SJSA1 (cell line): ENCODE results near the gene TLE7. TPM values are rescaled to one million over a fixed set of nuclear protein-coding genes. Genes with fewer than 3 reads are reported as not detected.

Experiments used
- DNase-seq, 2 experiments: peaks; one replicate each; pipeline ENCODE4 v3.0.0-alpha.2; 2015 to 2020; ENCODE audit warnings: low spot score in 2 of 2, low read depth in 1 of 2
- H3K27ac ChIP-seq: fragments of 250-450 bp; sonication (Bioruptor Pico); 2 replicates; pipeline ENCODE4 v1.5.1; 2020; ENCODE audit warnings: mild to moderate bottlenecking, moderate library complexity
- H3K27me3 ChIP-seq: fragments of 250-450 bp; sonication (Bioruptor Pico); replicated peaks from 2 replicates; pipeline ENCODE4 v1.5.1; 2020; ENCODE audit warnings: mild to moderate bottlenecking, moderate library complexity
- H3K36me3 ChIP-seq: fragments of 250-450 bp; sonication (Bioruptor Pico); 2 replicates; pipeline ENCODE4 v1.5.1; 2020; ENCODE audit warnings: mild to moderate bottlenecking
- H3K4me1 ChIP-seq: fragments of 250-450 bp; sonication (Bioruptor Pico); replicated peaks from 2 replicates; pipeline ENCODE4 v1.6.1; 2021; ENCODE audit warnings: mild to moderate bottlenecking
- H3K4me3 ChIP-seq: fragments of 250-450 bp; sonication (Bioruptor Pico); 2 replicates; pipeline ENCODE4 v1.5.1; 2020; ENCODE audit warnings: mild to moderate bottlenecking
- H3K9me3 ChIP-seq: fragments of 250-450 bp; sonication (Bioruptor Pico); replicated peaks from 2 replicates; pipeline ENCODE4 v1.5.1; 2020; ENCODE audit warnings: mild to moderate bottlenecking
- total RNA-seq: library from RNA; depleted of rRNA; stranded (reverse); fragments of >200 nt; shearing (Covaris generic); gene quantifications from 2 replicates; pipeline ENCODE4 v1.2.3, GENCODE V29; 2014

TLE7 gene
- total RNA-seq, 1 experiment from 2014 or later = not detected

- Histone ChIP-seq H3K27ac (no peak overlapping the region), H3K36me3 (no peaks in the 10 kb centered on the region), H3K4me3 (no peak overlapping the region), H3K4me1 (no peaks in the 10 kb centered on the region), H3K9me3 (peaks cover 22% of the 10 kb centered on the region), H3K27me3 (no peaks in the 10 kb centered on the region)
- DNase-seq = no peak
These were observed 2.3 kb downstream of the TLE7 start for GRCh38 chr16:71439523-71439922.

GRCh38 chr16:71436473-71436872 lies 5.4 kb downstream of the TLE7 start:
- Histone ChIP-seq H3K36me3 (no peaks in the 10 kb centered on the region), H3K4me3 (no peak overlapping the region), H3K27me3 (no peaks in the 10 kb centered on the region), H3K27ac (no peak overlapping the region), H3K9me3 (peaks cover 17% of the 10 kb centered on the region), H3K4me1 (no peaks in the 10 kb centered on the region)
- DNase-seq = no peak

- H3K27me3 ChIP-seq = no peaks in the 10 kb centered on the region
- no peak overlapping the region for H3K4me3 ChIP-seq
- no peak overlapping the region for H3K27ac ChIP-seq
- DNase-seq = no peak
- no peaks in the 10 kb centered on the region for H3K36me3 ChIP-seq
- no peaks in the 10 kb centered on the region for H3K4me1 ChIP-seq
- no peaks in the 10 kb centered on the region for H3K9me3 ChIP-seq
These were observed 8.9 kb downstream of the TLE7 start for GRCh38 chr16:71432906-71433305.

- Histone ChIP-seq H3K4me1 (no peaks in the 10 kb centered on the region), H3K36me3 (no peaks in the 10 kb centered on the region)
These were observed 9.9 kb downstream of the TLE7 start for GRCh38 chr16:71431991-71432390.

GRCh38 chr16:71431176-71431575 lies 10.7 kb downstream of the TLE7 start:
- Histone ChIP-seq H3K4me1 (no peaks in the 10 kb centered on the region; the same call in 1 of the 2 replicates), H3K4me3 (no peak overlapping the region), H3K9me3 (peaks cover 2% of the 10 kb centered on the region; the same call in 1 of the 2 replicates), H3K27ac (no peak overlapping the region), H3K36me3 (no peaks in the 10 kb centered on the region), H3K27me3 (peaks cover 6% of the 10 kb centered on the region)
- DNase-seq = no peak

More at GRCh38 chr16:71431991-71432390, 9.9 kb downstream of the TLE7 start:
- Histone ChIP-seq H3K9me3 (no peaks in the 10 kb centered on the region), H3K27ac (no peak overlapping the region), H3K27me3 (peaks cover 4% of the 10 kb centered on the region; the same call in 1 of the 2 replicates), H3K4me3 (no peak overlapping the region)
- no peak for DNase-seq

- Histone ChIP-seq H3K9me3 (peaks cover 5% of the 10 kb centered on the region; the same call in 1 of the 2 replicates), H3K27ac (no peak overlapping the region), H3K27me3 (peaks cover 10% of the 10 kb centered on the region), H3K4me3 (no peak overlapping the region), H3K4me1 (no peaks in the 10 kb centered on the region; the same call in 1 of the 2 replicates), H3K36me3 (no peaks in the 10 kb centered on the region)
- no peak for DNase-seq
These were observed 11.1 kb downstream of the TLE7 start for GRCh38 chr16:71430744-71431143.

GRCh38 chr16:71429581-71429980 lies 12.3 kb downstream of the TLE7 start:
- no peak overlapping the region for H3K27ac ChIP-seq
- H3K36me3 ChIP-seq = no peaks in the 10 kb centered on the region
- DNase-seq = no peak
- H3K4me3 ChIP-seq = no peak overlapping the region
- H3K4me1 ChIP-seq = no peaks in the 10 kb centered on the region; the same call in 1 of the 2 replicates
- peaks cover 19% of the 10 kb centered on the region for H3K27me3 ChIP-seq
- H3K9me3 ChIP-seq = peaks cover 5% of the 10 kb centered on the region; the same call in 1 of the 2 replicates

- Histone ChIP-seq H3K4me3 (no peak overlapping the region), H3K9me3 (peaks cover 5% of the 10 kb centered on the region; the same call in 1 of the 2 replicates), H3K27me3 (peaks cover 26% of the 10 kb centered on the region), H3K36me3 (no peaks in the 10 kb centered on the region), H3K27ac (no peak overlapping the region), H3K4me1 (no peaks in the 10 kb centered on the region; the same call in 1 of the 2 replicates)
- no peak for DNase-seq
These were observed 13.0 kb downstream of the TLE7 start for GRCh38 chr16:71428883-71429282.

GRCh38 chr16:71428385-71428784 lies 13.5 kb downstream of the TLE7 start:
- no peaks in the 10 kb centered on the region; the same call in 1 of the 2 replicates for H3K4me1 ChIP-seq

GRCh38 chr16:71426880-71427615 lies 14.8 kb downstream of the TLE7 start:
- Histone ChIP-seq H3K27me3 (peaks cover 30% of the 10 kb centered on the region), H3K4me1 (no peaks in the 10 kb centered on the region; the same call in 1 of the 2 replicates), H3K4me3 (no peak overlapping the region), H3K27ac (no peak overlapping the region), H3K9me3 (peaks cover 5% of the 10 kb centered on the region; the same call in 1 of the 2 replicates), H3K36me3 (no peaks in the 10 kb centered on the region)
- no peak for DNase-seq

More at GRCh38 chr16:71428385-71428784, 13.5 kb downstream of the TLE7 start:
- no peaks in the 10 kb centered on the region for H3K36me3 ChIP-seq
- peaks cover 30% of the 10 kb centered on the region for H3K27me3 ChIP-seq
- peaks cover 5% of the 10 kb centered on the region; the same call in 1 of the 2 replicates for H3K9me3 ChIP-seq
- H3K4me3 ChIP-seq = no peak overlapping the region
- DNase-seq = no peak
- H3K27ac ChIP-seq = no peak overlapping the region

GRCh38 chr16:71426069-71426879 lies 15.6 kb downstream of the TLE7 start:
- Histone ChIP-seq H3K36me3 (no peaks in the 10 kb centered on the region), H3K4me1 (no peaks in the 10 kb centered on the region; the same call in 1 of the 2 replicates), H3K4me3 (no peak overlapping the region), H3K27ac (no peak overlapping the region), H3K9me3 (peaks cover 5% of the 10 kb centered on the region; the same call in 1 of the 2 replicates), H3K27me3 (peaks cover 30% of the 10 kb centered on the region)
- peak in 1 of 2 experiments; percentile 59 for DNase-seq

GRCh38 chr16:71425746-71426068 lies 16.1 kb downstream of the TLE7 start:
- H3K27ac ChIP-seq = no peak overlapping the region
- H3K27me3 ChIP-seq = peaks cover 30% of the 10 kb centered on the region
- H3K4me1 ChIP-seq = no peaks in the 10 kb centered on the region; the same call in 1 of the 2 replicates
- no peak overlapping the region for H3K4me3 ChIP-seq
- H3K9me3 ChIP-seq = peaks cover 5% of the 10 kb centered on the region; the same call in 1 of the 2 replicates
- H3K36me3 ChIP-seq = no peaks in the 10 kb centered on the region
- no peak for DNase-seq

- no peaks in the 10 kb centered on the region for H3K36me3 ChIP-seq
- peaks cover 5% of the 10 kb centered on the region; the same call in 1 of the 2 replicates for H3K9me3 ChIP-seq
- H3K27ac ChIP-seq = no peak overlapping the region
- peaks cover 30% of the 10 kb centered on the region for H3K27me3 ChIP-seq
- H3K4me3 ChIP-seq = no peak overlapping the region
- no peak for DNase-seq
- no peaks in the 10 kb centered on the region; the same call in 1 of the 2 replicates for H3K4me1 ChIP-seq
These were observed 17.2 kb downstream of the TLE7 start for GRCh38 chr16:71424626-71425025.
